ENCODE data around the gene CLDN16. TPM values are rescaled to one million over a fixed set of nuclear protein-coding genes. Genes with fewer than 3 reads are reported as not detected.

CLDN16 gene
- total RNA-seq, 1 donor from 2014 or later = 3.2 TPM

DNA sequence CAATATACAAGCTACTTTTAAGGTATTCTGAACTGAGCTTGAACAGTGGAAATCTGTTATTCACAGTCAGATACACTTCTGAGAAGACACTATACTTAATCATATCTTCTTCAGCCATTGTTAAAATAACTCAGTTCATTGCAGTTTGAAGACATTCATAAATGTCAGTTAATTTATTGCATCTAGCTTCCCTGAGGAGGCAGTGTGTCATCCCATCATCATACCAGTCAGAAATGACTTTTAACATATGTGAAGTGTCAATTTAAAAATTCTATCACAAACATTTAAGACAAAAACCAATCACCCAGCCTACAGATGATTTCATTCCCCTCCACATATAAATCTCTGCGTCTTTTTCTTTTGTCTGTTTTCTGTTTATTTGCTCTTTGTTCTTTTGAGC is 54.3 kb downstream of the CLDN16 start:
- DNase-seq (ENCODE audit: low spot score) = no peak

DNA sequence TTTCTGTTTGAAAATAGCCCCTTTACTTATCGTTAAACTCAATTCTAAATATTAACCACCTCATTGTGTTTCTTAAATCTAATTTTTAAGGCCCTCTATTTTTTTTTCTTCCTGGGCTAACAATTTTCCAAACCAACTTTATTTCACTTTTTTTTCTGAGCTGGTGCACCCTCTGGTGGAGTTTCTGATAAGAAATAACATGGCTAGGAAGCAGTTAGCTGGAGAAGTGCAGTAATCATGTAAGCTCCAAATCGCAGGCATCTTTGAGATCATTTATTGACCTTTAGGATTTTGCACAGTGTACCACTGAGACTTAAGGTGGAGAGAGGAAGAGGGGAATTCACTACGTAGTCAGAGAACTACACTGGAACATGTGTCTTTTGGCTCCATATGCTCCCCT is 55.3 kb downstream of the CLDN16 start:
- no peak for DNase-seq (ENCODE audit: low spot score)

DNA sequence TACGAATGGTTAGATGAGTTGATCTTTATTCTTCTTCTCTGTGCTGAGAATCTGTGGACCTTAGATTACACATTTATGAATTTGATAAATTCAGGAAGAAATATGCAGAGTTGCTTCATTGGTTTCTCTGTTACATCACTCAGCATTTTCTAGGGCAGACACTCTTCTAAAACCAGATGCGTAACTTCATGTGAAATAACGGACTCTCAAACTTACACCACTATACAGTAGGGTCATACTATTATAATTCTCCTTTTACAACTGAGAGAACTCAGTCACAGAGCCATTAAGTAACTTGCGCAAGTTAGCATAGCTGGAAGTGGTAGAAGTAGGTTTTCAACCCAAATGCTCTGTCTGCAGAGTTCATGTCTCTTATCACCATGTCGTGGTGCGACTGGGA is 56.0 kb downstream of the CLDN16 start:
- no peak for DNase-seq (ENCODE audit: low spot score)

DNA sequence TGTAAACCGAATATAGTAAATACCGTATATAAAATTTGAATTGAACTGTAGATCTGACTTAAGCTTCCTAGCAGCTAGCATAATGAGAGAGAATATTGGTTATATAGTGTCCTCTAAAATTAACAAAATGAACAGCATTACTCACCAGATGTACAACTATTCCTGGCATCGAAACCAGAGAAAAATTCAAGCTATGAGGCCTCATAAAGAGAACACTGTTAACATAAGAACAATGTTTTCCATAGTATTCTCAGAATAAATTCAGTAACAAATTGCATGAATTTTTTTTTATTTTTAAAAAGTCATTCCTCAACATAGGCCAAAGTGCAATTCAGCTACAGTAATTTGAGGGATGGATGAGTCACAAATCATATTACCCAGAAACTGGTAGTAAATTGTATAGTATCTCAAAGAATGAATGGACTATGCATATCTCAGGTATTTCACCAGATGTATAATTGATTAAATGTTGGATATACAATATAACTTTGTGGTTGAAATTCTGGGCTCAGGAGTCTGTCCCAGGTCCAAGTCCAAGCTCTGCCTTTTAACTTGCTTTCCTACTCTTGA is 56.7 kb downstream of the CLDN16 start:
- no peak for DNase-seq (ENCODE audit: low spot score)

DNA sequence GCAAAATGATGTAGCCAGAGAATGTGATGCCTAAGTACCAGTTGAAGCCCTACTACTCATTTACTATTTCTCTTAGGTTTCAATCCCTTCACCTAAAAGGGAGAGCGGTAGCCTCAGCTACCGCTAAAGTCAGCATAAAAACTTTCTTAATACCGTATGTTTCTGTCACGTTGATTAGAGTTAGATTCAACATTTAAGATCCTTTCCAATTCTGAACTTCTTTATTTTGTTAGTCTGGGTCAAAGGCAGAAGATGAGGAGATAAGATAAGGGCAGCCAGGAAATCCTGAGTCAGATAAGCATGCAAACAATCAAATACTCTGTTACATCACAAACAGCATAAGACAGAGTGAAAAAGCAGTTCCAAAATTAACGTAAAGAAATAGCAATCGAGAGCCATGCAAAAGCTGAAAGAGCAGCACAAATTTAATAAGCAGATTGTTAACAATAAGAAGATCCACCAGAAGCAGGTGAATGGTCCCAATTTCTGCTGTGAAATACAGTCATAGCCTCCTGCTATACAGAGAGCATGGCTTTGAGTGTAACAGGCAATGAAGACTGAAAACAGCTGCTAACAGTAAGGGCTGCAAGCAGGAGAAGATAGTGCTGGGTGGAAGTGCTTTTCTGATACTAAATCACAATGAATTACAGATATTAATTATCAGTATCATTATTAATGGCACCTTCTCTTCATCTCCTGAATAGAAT is 58.8 kb downstream of the CLDN16 start:
- no peak for DNase-seq (ENCODE audit: low spot score)

DNA sequence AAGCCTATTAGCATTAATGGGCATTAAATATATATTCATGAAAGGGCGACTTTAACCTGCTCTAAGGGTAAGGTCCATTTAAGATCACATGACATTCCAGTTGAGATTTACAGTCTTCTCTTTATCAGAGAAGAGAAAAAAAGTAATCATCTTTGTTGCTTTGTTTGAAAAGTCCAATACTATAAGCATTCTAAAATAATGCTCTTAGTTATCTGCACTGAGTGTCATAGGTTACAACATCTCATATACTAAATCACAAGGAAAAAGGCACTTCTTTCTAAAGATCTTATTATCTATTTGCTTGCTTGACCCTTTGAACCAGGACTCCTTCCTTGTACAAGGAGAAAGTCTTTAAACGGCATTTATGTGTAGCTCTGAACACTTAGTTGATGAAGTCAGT is 60.3 kb downstream of the CLDN16 start:
- no peak for DNase-seq (ENCODE audit: low spot score)

DNA sequence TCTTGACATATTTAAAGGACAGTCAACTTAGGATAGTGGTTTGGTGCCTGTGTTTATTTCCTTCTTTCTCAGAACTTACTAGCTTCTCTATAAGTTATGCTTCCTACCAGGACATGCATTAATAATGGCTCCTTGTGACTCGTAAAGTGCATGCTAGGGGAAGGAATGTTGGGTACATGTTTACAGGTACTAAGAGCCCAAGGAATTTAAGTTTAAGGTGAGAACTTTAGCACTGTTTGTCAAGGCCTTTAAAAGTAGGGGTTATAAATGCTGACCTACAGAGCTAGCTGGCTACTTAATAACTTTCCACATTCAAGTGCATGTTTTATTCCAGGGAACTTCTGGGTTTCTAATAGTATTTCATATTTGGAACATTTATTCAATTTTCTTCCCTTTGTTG is 61.8 kb downstream of the CLDN16 start, which contains the start of gene TMEM207:
Gene TMEM207 (minus strand): TSS at position 101 of the 400 bp plus-strand sequence. CDS start 92 bp downstream, at position 9.
- no peak for DNase-seq (ENCODE audit: low spot score)

DNA sequence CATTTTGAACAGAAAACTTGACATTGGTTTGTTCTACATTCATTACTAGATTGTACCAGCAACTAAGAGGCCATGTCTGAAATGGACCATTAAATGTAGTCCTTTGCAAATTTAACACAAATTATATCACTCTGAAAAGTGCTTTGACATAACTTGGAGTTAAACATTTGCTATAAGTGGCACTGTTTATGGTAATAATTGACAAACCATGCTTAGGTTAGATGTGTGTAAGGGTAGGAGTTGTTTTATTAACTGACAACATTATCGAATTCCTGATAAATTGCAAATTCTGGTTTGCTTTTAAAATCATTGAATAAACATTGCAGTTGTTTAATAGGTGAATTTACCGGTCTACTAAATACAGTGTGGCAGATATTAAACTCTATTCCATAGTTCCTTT is 67.9 kb downstream of the CLDN16 start:
- no peak for DNase-seq (ENCODE audit: low spot score)

DNA sequence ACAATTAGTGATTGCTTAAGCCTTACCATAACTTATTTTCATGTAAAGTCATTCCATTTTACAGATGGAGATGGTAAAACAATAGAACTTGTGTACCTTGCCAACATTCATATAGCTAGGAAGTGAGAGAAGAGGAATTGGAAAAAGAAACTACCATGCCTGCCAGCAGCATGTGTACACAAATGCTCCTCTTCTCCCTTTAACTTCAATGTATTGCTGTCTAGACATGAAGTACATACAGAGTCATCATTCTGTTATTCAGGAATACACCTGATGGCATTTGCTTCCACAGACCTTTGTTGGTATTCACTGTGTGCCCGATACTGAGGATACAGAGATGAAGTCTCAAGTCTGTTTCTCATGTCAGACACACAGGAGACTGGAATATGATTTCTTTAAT is 68.8 kb downstream of the CLDN16 start:
- DNase-seq (ENCODE audit: low spot score) = no peak

DNA sequence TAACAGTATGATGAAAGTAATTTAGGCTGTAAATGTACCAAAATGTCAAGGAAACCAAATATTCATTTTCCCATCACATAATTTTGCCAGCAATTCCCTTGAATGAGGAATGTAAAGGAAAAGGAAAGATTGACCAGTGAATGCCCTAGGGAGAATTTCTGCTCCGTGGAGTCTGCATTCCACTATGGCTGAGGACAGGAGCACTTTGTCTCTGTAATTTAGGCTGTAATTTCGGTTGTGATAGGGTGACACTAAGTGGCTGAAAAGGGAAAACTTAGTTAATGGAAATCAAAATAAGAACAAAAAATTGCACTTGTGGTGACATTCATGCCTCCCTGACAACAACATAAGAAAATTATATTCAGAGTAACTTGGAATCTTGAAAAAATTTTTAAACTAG is 70.1 kb downstream of the CLDN16 start:
- DNase-seq (ENCODE audit: low spot score) = no peak

Other genes with a start within 250 kb of the CLDN16 start
- gene CLDN1, start 65.7 kb upstream of the CLDN16 start, total RNA-seq = 38.2 TPM
- not detected for gene TMEM207, start 61.7 kb downstream of the CLDN16 start, total RNA-seq
- gene IL1RAP, start 125.9 kb downstream of the CLDN16 start, total RNA-seq = 35.4 TPM